Trophoblast cell (in vitro differentiated cells and primary cell): ENCODE measurements around the gene HOATZ.

Source experiments
- DNase-seq, 2 donors: peaks; one replicate each; pipeline ENCODE4 v3.0.0-alpha.2; 2016
- H2AFZ ChIP-seq: 2 replicates; pipeline ENCODE4 v1.6.1; 2013; ENCODE audit warnings: low read length, moderate library complexity, mild to moderate bottlenecking; ENCODE audit not compliant: insufficient read depth, poor library complexity
- H2AK5ac ChIP-seq: 2 replicates; pipeline ENCODE4 v1.6.1; 2013; ENCODE audit warnings: mild to moderate bottlenecking, low read length
- H2BK120ac ChIP-seq: 2 replicates; pipeline ENCODE4 v1.6.1; 2013; ENCODE audit warnings: low read length, mild to moderate bottlenecking, moderate library complexity; ENCODE audit not compliant: insufficient read depth, poor library complexity
- H2BK12ac ChIP-seq: 2 replicates; pipeline ENCODE4 v1.6.1; 2013; ENCODE audit warnings: mild to moderate bottlenecking, low read length, moderate library complexity
- H2BK5ac ChIP-seq: 2 replicates; pipeline ENCODE4 v1.6.1; 2013; ENCODE audit warnings: low read length, low read depth, moderate library complexity, mild to moderate bottlenecking; ENCODE audit not compliant: poor library complexity
- H3K14ac ChIP-seq: 2 replicates; pipeline ENCODE4 v1.6.1; 2013; ENCODE audit warnings: mild to moderate bottlenecking, low read length
- H3K18ac ChIP-seq: 2 replicates; pipeline ENCODE4 v1.6.1; 2013; ENCODE audit warnings: mild to moderate bottlenecking, low read length
- H3K23ac ChIP-seq: 2 replicates; pipeline ENCODE4 v1.6.1; 2013; ENCODE audit warnings: low read length
- H3K27ac ChIP-seq: 2 replicates; pipeline ENCODE4 v1.5.1; 2013; ENCODE audit warnings: low read depth, mild to moderate bottlenecking, inconsistent platforms, low read length, moderate library complexity
- H3K27me3 ChIP-seq: 2 replicates; pipeline ENCODE4 v1.6.1; 2013; ENCODE audit warnings: inconsistent platforms, mild to moderate bottlenecking, low read length, moderate library complexity; ENCODE audit not compliant: insufficient read depth
- H3K36me3 ChIP-seq, 2 experiments: 1 replicate in 1 of 2; 2 replicates in 1 of 2; pipeline ENCODE4 v1.6.1; 2013; ENCODE audit warnings: low read length in 2 of 2, mild to moderate bottlenecking in 2 of 2, moderate library complexity in 1 of 2; ENCODE audit not compliant: insufficient read depth in 2 of 2, control insufficient read depth in 1 of 2
- H3K4ac ChIP-seq: 2 replicates; pipeline ENCODE4 v1.6.1; 2013; ENCODE audit warnings: low read depth, mild to moderate bottlenecking, low read length, moderate library complexity
- H3K4me1 ChIP-seq, 2 experiments: 1 replicate in 1 of 2; 2 replicates in 1 of 2; pipeline ENCODE4 v1.6.1; 2013; ENCODE audit warnings: low read length in 2 of 2, mild to moderate bottlenecking in 2 of 2, moderate library complexity in 1 of 2; ENCODE audit not compliant: insufficient read depth in 2 of 2, control insufficient read depth in 1 of 2
- H3K4me2 ChIP-seq: 2 replicates; pipeline ENCODE4 v1.6.1; 2013; ENCODE audit warnings: inconsistent platforms, mild to moderate bottlenecking, low read length, moderate library complexity
- H3K4me3 ChIP-seq: 2 replicates; pipeline ENCODE4 v1.5.1; 2013; ENCODE audit warnings: mild to moderate bottlenecking, low read depth, low read length, inconsistent platforms
- H3K79me1 ChIP-seq: one replicate; pipeline ENCODE4 v1.6.1; 2013; ENCODE audit warnings: low read length
- H3K79me2 ChIP-seq: 2 replicates; pipeline ENCODE4 v1.6.1; 2013; ENCODE audit warnings: low read length, mild to moderate bottlenecking; ENCODE audit not compliant: control insufficient read depth, insufficient read depth, poor library complexity
- H3K9ac ChIP-seq: 2 replicates; pipeline ENCODE4 v1.6.1; 2013; ENCODE audit warnings: mild to moderate bottlenecking, low read length
- H3K9me3 ChIP-seq: 2 replicates; pipeline ENCODE4 v1.6.1; 2013; ENCODE audit warnings: low read depth, mild to moderate bottlenecking, control low read depth, inconsistent platforms, low read length; ENCODE audit not compliant: insufficient read depth
- H4K12ac ChIP-seq: 2 replicates; pipeline ENCODE4 v1.6.1; 2013; ENCODE audit warnings: low read depth, mild to moderate bottlenecking, low read length, moderate library complexity
- H4K8ac ChIP-seq: 2 replicates; pipeline ENCODE4 v1.6.1; 2013; ENCODE audit warnings: low read depth, mild to moderate bottlenecking, low read length, moderate library complexity
- H4K91ac ChIP-seq: one replicate; pipeline ENCODE4 v1.6.1; 2013; ENCODE audit warnings: low read depth, mild to moderate bottlenecking, low read length, moderate library complexity
- WGBS: extraction: QIAGEN DNeasy Blood & Tissue Kit; methylation state at CpG from one replicate; pipeline ENCODE4 v1.1.7; 2013; ENCODE audit warnings: missing lambda C conversion rate; ENCODE audit not compliant: insufficient read length, insufficient coverage; ENCODE audit errors: extremely low coverage; 5-methylcytosine and 5-hydroxymethylcytosine counted together

HOATZ gene

DNA sequence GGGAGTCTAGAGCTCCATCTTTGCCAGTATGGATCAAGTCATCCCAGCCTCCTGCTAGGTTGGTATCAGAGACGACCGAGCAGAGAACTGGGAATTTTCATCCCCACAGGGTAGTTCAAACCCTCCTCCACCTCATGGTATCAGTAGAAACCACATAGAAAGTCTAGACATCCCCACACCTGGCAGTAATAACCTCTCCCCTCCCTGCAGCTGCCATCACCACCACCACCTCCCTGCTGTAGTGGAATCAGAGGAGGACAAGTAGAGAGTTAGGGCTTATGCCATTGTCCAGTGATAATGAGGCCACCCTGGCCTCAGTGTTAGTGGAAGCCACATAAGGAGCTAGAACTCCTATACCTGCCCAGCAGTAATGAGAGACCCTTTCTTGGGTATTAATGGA lies 36.7 kb upstream of the HOATZ start:
- Histone ChIP-seq H3K79me2 (no peaks in the 10 kb centered on the region), H3K14ac (no peak overlapping the region), H3K79me1 (no peaks in the 10 kb centered on the region), H3K9ac (no peak overlapping the region), H2AFZ (no peak overlapping the region), H3K4me2 (no peak overlapping the region), H2BK5ac (no peak overlapping the region), H3K27ac (no peak overlapping the region), H3K4me3 (no peak overlapping the region), H2AK5ac (no peak overlapping the region), H4K8ac (no peak overlapping the region), H3K18ac (no peak overlapping the region), H3K27me3 (no peaks in the 10 kb centered on the region), H3K4me1 (no peaks in the 10 kb centered on the region), H3K36me3 (no peaks in the 10 kb centered on the region), H3K9me3 (no peaks in the 10 kb centered on the region), H3K4ac (no peak overlapping the region), H2BK12ac (no peak overlapping the region), H2BK120ac (peak overlapping the region; percentile 2), H4K91ac (no peak overlapping the region), H3K23ac (no peak overlapping the region), H4K12ac (no peak overlapping the region)
- WGBS = no CpG with 5 or more reads among the region's 2 CpGs
- no peak for DNase-seq

- Histone ChIP-seq H2BK12ac (no peak overlapping the region), H2AFZ (no peak overlapping the region)
- WGBS = no CpG with 5 or more reads among the region's 1 CpG
Observed at GRCh38 chr11:111479666-111480065, 34.9 kb upstream of the HOATZ start.

DNA sequence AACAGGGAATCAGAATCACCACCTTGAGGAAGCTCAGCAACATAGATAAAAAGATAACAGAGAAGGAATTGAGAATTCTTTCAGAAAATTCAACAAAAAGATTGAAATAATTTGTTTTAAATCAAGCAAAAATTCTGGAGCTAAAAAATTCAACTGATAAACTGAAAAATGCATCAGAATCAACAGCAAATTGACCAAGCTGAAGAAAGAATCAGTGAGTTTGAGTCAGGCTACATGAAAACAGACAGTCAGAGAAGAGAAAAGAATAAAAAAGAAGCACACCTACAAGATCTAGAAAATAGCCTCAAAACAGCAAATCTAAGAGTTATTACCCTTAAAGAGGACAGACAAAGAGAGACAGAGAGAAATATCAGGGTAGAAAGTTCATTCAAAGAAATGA lies 31.1 kb upstream of the HOATZ start:
- H3K4ac ChIP-seq = no peak overlapping the region
- H3K4me3 ChIP-seq = no peak overlapping the region
- no peak overlapping the region for H2AFZ ChIP-seq
- H2BK120ac ChIP-seq = no peak overlapping the region
- H3K27ac ChIP-seq = no peak overlapping the region
- H3K27me3 ChIP-seq = no peaks in the 10 kb centered on the region
- H3K18ac ChIP-seq = no peak overlapping the region
- H3K23ac ChIP-seq = no peak overlapping the region
- no peak overlapping the region for H4K8ac ChIP-seq
- no peaks in the 10 kb centered on the region for H3K36me3 ChIP-seq
- H3K4me2 ChIP-seq = no peak overlapping the region
- no peaks in the 10 kb centered on the region for H3K4me1 ChIP-seq
- no peaks in the 10 kb centered on the region for H3K9me3 ChIP-seq
- H3K79me1 ChIP-seq = no peaks in the 10 kb centered on the region
- H2BK12ac ChIP-seq = no peak overlapping the region
- H2AK5ac ChIP-seq = no peak overlapping the region
- no peak overlapping the region for H2BK5ac ChIP-seq
- H3K9ac ChIP-seq = no peak overlapping the region
- no peak overlapping the region for H4K12ac ChIP-seq
- H4K91ac ChIP-seq = no peak overlapping the region
- DNase-seq = no peak
- H3K79me2 ChIP-seq = no peaks in the 10 kb centered on the region
- H3K14ac ChIP-seq = no peak overlapping the region

More at GRCh38 chr11:111479666-111480065, 34.9 kb upstream of the HOATZ start:
- H3K79me1 ChIP-seq = no peaks in the 10 kb centered on the region
- no peak overlapping the region for H2BK120ac ChIP-seq
- no peak overlapping the region for H3K4ac ChIP-seq
- H3K27me3 ChIP-seq = no peaks in the 10 kb centered on the region
- no peak overlapping the region for H4K8ac ChIP-seq
- H3K4me1 ChIP-seq = no peaks in the 10 kb centered on the region
- H3K9me3 ChIP-seq = no peaks in the 10 kb centered on the region
- no peaks in the 10 kb centered on the region for H3K36me3 ChIP-seq
- no peak overlapping the region for H3K14ac ChIP-seq
- H3K79me2 ChIP-seq = no peaks in the 10 kb centered on the region
- H3K23ac ChIP-seq = no peak overlapping the region
- no peak overlapping the region for H2AK5ac ChIP-seq
- H4K91ac ChIP-seq = no peak overlapping the region
- H3K4me2 ChIP-seq = no peak overlapping the region
- H2BK5ac ChIP-seq = no peak overlapping the region
- H3K18ac ChIP-seq = no peak overlapping the region
- no peak overlapping the region for H3K4me3 ChIP-seq
- no peak overlapping the region for H3K27ac ChIP-seq
- no peak overlapping the region for H3K9ac ChIP-seq
- DNase-seq = no peak
- H4K12ac ChIP-seq = no peak overlapping the region

DNA sequence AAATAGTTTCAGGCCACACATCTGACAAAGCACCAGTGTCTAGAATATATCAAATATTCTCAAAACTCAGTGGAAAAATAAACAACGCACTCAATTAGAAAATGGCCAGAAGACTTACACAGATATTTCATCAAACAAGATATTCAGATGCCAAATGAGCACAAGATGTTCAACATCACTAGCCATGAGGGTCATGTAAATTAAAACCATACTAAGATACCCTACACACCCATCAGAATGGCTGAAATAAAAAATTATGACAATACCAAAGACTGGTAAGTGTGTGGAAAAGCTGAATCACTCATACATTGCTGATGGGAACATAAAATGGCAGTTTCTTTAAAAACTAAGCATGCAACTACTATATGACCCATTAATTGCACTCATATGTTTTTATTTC lies 24.1 kb upstream of the HOATZ start:
- no peak overlapping the region for H3K9ac ChIP-seq
- no peaks in the 10 kb centered on the region for H3K36me3 ChIP-seq
- H4K8ac ChIP-seq = no peak overlapping the region
- H3K27ac ChIP-seq = no peak overlapping the region
- no peak overlapping the region for H3K14ac ChIP-seq
- H4K91ac ChIP-seq = no peak overlapping the region
- H3K18ac ChIP-seq = no peak overlapping the region
- no peak overlapping the region for H2BK120ac ChIP-seq
- H2AFZ ChIP-seq = no peak overlapping the region
- H2AK5ac ChIP-seq = no peak overlapping the region
- H3K4ac ChIP-seq = no peak overlapping the region
- no peaks in the 10 kb centered on the region for H3K4me1 ChIP-seq
- no peak overlapping the region for H3K4me2 ChIP-seq
- no peak overlapping the region for H3K23ac ChIP-seq
- no peaks in the 10 kb centered on the region for H3K79me1 ChIP-seq
- H2BK5ac ChIP-seq = no peak overlapping the region
- H2BK12ac ChIP-seq = no peak overlapping the region
- no peaks in the 10 kb centered on the region for H3K79me2 ChIP-seq
- no peak overlapping the region for H3K4me3 ChIP-seq
- H3K27me3 ChIP-seq = no peaks in the 10 kb centered on the region
- no peaks in the 10 kb centered on the region for H3K9me3 ChIP-seq
- H4K12ac ChIP-seq = no peak overlapping the region
- WGBS = no CpG with 5 or more reads among the region's 1 CpG
- no peak for DNase-seq
